PC-3 (cell line): ENCODE data around the gene HIF1AN. TPM values are rescaled to one million over a fixed set of nuclear protein-coding genes. Genes with fewer than 3 reads are reported as not detected.

ENCODE experiments used
- ATAC-seq: fragments of 200-7000 bp; cut with Tn5 transposase; 2 replicates; pipeline ENCODE4 v1.9.1; 2020; ENCODE audit warnings: mild to moderate bottlenecking, moderate library complexity
- BruUV-seq: library from RNA; stranded (reverse); fragments of 400-500 nt; replicated peaks from 2 replicates; lab custom pipeline; 2021; lab: Mats Ljungman, UMichigan
- CTCF ChIA-PET: fragments of 300-600 bp; sonication (Branson Sonifier 250); formaldehyde crosslinking; loops from one replicate; lab custom pipeline; 2022; ENCODE audit warnings: antibody characterized with exemption; lab: Charles Lee
- POLR2A ChIA-PET: fragments of 300-600 bp; sonication (Branson Sonifier 250); formaldehyde crosslinking; loops from one replicate; lab custom pipeline; 2022; ENCODE audit warnings: antibody characterized with exemption; ENCODE audit not compliant: unreplicated experiment; lab: Charles Lee
- DNase-seq: peaks from one replicate; pipeline ENCODE4 v3.0.0-alpha.2; 2015
- H2AFZ ChIP-seq: fragments of 300-600 bp; sonication (generic); 2 replicates; pipeline ENCODE4 v1.6.0; 2016; ENCODE audit warnings: antibody characterized with exemption, low read length
- H3F3A ChIP-seq: fragments of 300-600 bp; sonication (generic); one replicate; pipeline ENCODE4 v1.6.0; 2017; ENCODE audit warnings: antibody characterized with exemption, low read length, control low read depth, mild to moderate bottlenecking; ENCODE audit not compliant: unreplicated experiment
- H3K27ac ChIP-seq: fragments of 300-600 bp; sonication (generic); 2 replicates; pipeline ENCODE4 v1.5.1; 2016; ENCODE audit warnings: mild to moderate bottlenecking, low read length
- H3K27me3 ChIP-seq: fragments of 300-600 bp; sonication (generic); 2 replicates; pipeline ENCODE4 v1.6.1; 2016; ENCODE audit warnings: low read length, mixed read lengths
- H3K36me3 ChIP-seq: fragments of 300-600 bp; sonication (generic); 2 replicates; pipeline ENCODE4 v1.6.1; 2016; ENCODE audit warnings: low read depth, mixed run types, low read length, mixed read lengths
- H3K4me1 ChIP-seq: fragments of 300-600 bp; sonication (generic); 2 replicates; pipeline ENCODE4 v1.5.1; 2016; ENCODE audit warnings: low read length; ENCODE audit not compliant: insufficient read depth
- H3K4me2 ChIP-seq: fragments of 300-600 bp; sonication (generic); 2 replicates; pipeline ENCODE4 v1.6.0; 2016; ENCODE audit warnings: low read length
- H3K4me3 ChIP-seq: fragments of 300-600 bp; sonication (generic); 2 replicates; pipeline ENCODE4 v1.5.1; 2016; ENCODE audit warnings: mild to moderate bottlenecking, low read length, mixed read lengths
- H3K79me2 ChIP-seq: fragments of 300-600 bp; sonication (generic); 2 replicates; pipeline ENCODE4 v1.6.1; 2017; ENCODE audit warnings: low read length, mixed read lengths
- H3K9ac ChIP-seq: fragments of 300-600 bp; sonication (generic); 2 replicates; pipeline ENCODE4 v1.6.0; 2016; ENCODE audit warnings: mild to moderate bottlenecking, low read length
- H3K9me2 ChIP-seq: fragments of 300-600 bp; sonication (generic); replicated peaks from 2 replicates; pipeline ENCODE4 v1.6.1; 2016; ENCODE audit warnings: mixed run types, low read length, mixed read lengths
- H3K9me3 ChIP-seq: fragments of 300-600 bp; sonication (generic); 2 replicates; pipeline ENCODE4 v1.6.1; 2016; ENCODE audit warnings: low read length, mixed read lengths
- H4K20me1 ChIP-seq: fragments of 300-600 bp; sonication (generic); 2 replicates; pipeline ENCODE4 v1.6.1; 2016; ENCODE audit warnings: low read length, mixed read lengths
- EZH2 ChIP-seq: fragments of 300-600 bp; sonication (generic); IDR thresholded peaks from one replicate; pipeline ENCODE4 v1.6.1; 2017; ENCODE audit warnings: antibody characterized with exemption, mild to moderate bottlenecking, low read length; ENCODE audit not compliant: unreplicated experiment
- EZH2phosphoT487 ChIP-seq: fragments of 300-600 bp; sonication (generic); IDR thresholded peaks from 2 replicates; pipeline ENCODE4 v1.6.1; 2018; ENCODE audit warnings: mild to moderate bottlenecking, antibody characterized with exemption, low read length, borderline replicate concordance
- intact Hi-C: fragments of 100-400 bp; cut with micrococcal nuclease; formaldehyde crosslinking; loops from 2 replicates; pipeline ENCODE4 v1.9.0; 2023
- total RNA-seq: library from RNA; depleted of rRNA; stranded (reverse); fragments of >200 nt; gene quantifications from 2 replicates; pipeline ENCODE4 v1.2.3, GENCODE V29; 2014
- TF ChIP-seq, protein P1 (sequence below): fragments of 300-600 bp; sonication (generic); conservative IDR thresholded peaks from 2 replicates; pipeline ENCODE4 v1.5.1; 2017; ENCODE audit warnings: antibody characterized with exemption, low read depth, mild to moderate bottlenecking, low read length

The HIF1AN gene
- total RNA-seq, 1 experiment from 2014 or later, result 4.5 TPM

DNA sequence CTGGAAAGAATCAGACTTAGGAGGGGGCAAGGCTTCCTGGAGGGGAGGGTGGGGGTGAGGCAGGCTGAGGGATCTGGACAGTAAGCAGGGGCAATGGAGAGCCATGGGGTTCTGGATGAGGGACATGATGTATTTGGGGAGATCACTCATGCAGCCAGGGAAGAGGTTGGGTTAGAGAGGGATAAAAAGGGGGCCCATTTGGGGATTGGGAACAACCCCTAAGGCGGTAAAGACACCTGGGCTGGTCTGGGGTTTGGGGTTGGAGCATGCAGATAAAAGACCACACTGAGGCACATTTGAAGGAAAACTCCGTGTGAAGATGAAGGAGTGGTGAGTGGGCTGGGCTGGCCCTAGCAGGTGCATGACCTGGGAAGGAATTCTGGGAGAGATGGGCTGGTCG lies 30.8 kb downstream of the HIF1AN start:
- H3K9ac ChIP-seq, result no peak overlapping the region
- H3K9me2 ChIP-seq, result no peaks in the 10 kb centered on the region
- POLR2A ChIA-PET, result no interaction called here
- no TSS peak for BruUV-seq
- no peak overlapping the region for H3K4me2 ChIP-seq
- TF ChIP-seq EZH2, result no peak
- TF ChIP-seq, protein P1, sequence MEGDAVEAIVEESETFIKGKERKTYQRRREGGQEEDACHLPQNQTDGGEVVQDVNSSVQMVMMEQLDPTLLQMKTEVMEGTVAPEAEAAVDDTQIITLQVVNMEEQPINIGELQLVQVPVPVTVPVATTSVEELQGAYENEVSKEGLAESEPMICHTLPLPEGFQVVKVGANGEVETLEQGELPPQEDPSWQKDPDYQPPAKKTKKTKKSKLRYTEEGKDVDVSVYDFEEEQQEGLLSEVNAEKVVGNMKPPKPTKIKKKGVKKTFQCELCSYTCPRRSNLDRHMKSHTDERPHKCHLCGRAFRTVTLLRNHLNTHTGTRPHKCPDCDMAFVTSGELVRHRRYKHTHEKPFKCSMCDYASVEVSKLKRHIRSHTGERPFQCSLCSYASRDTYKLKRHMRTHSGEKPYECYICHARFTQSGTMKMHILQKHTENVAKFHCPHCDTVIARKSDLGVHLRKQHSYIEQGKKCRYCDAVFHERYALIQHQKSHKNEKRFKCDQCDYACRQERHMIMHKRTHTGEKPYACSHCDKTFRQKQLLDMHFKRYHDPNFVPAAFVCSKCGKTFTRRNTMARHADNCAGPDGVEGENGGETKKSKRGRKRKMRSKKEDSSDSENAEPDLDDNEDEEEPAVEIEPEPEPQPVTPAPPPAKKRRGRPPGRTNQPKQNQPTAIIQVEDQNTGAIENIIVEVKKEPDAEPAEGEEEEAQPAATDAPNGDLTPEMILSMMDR, result no peak
- TF ChIP-seq EZH2phosphoT487, result no peak
- intact Hi-C loops, result loop anchor here (10.0 kb wide), 1 partner anchor 308 kb away; no protein-coding TSS in a partner anchor
- no peaks in the 10 kb centered on the region for H3K36me3 ChIP-seq
- H3F3A ChIP-seq, result no peaks in the 10 kb centered on the region
- H3K27me3 ChIP-seq, result no peaks in the 10 kb centered on the region
- DNase-seq (no peak), ATAC-seq (no peak)
- H3K9me3 ChIP-seq, result no peaks in the 10 kb centered on the region
- CTCF ChIA-PET, result no interaction called here
- H4K20me1 ChIP-seq, result no peaks in the 10 kb centered on the region
- no peaks in the 10 kb centered on the region for H3K4me1 ChIP-seq
- no peak overlapping the region for H3K4me3 ChIP-seq
- H3K27ac ChIP-seq, result no peak overlapping the region
- H3K79me2 ChIP-seq, result no peaks in the 10 kb centered on the region
- no peak overlapping the region for H2AFZ ChIP-seq

- Histone ChIP-seq H3K4me3 (no peak overlapping the region), H3K27ac (no peak overlapping the region), H3K4me1 (no peaks in the 10 kb centered on the region), H3K4me2 (no peak overlapping the region), H3K27me3 (no peaks in the 10 kb centered on the region), H2AFZ (no peak overlapping the region), H4K20me1 (no peaks in the 10 kb centered on the region), H3K9ac (no peak overlapping the region), H3K79me2 (no peaks in the 10 kb centered on the region), H3K9me3 (no peaks in the 10 kb centered on the region), H3K36me3 (no peaks in the 10 kb centered on the region), H3K9me2 (no peaks in the 10 kb centered on the region), H3F3A (no peaks in the 10 kb centered on the region)
- ChIA-PET POLR2A (interaction anchor here (0.8 kb wide), 1 partner anchor 32 kb away, joined by 6 read pairs; no protein-coding TSS in a partner anchor), CTCF (no interaction called here)
- DNase-seq (no peak), ATAC-seq (no peak)
- no TSS peak for BruUV-seq
- intact Hi-C loops, result loop anchor here (10.0 kb wide), 1 partner anchor 308 kb away; no protein-coding TSS in a partner anchor
- TF ChIP-seq, protein P1, result no peak
- TF ChIP-seq EZH2phosphoT487, result no peak
- no peak for TF ChIP-seq EZH2
Measured at GRCh38 chr10:100567249-100567648, 31.5 kb downstream of the HIF1AN start.

DNA sequence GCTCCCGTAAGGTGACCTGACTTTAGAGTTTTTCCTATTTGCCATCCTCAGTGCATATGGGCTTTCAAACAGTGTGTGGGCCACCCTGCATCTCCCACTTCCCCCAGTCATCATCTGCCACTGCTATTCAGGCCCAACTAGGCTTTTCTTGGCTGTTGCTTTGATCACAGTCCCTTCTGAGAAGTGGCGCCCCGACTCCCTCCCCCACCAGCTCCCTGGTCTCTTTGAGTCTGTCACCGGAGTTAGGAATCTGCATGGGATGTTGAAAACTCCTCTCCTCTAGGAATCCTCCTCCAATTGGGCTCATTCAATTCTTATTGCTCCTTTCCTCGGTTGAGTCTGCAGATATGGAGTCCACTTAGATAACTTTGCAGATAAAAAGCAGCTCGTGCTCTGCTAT lies 32.1 kb downstream of the HIF1AN start:
- ATAC-seq, result no peak
- no peaks in the 10 kb centered on the region for H4K20me1 ChIP-seq
- no peaks in the 10 kb centered on the region for H3K9me3 ChIP-seq
- H3K9ac ChIP-seq, result no peak overlapping the region
- H3K4me3 ChIP-seq, result no peak overlapping the region
- no peak for TF ChIP-seq EZH2phosphoT487
- TF ChIP-seq, protein P1, result no peak
- TF ChIP-seq EZH2, result no peak
- POLR2A ChIA-PET, result interaction anchor here (0.8 kb wide), 1 partner anchor 32 kb away, joined by 6 read pairs; no protein-coding TSS in a partner anchor
- no peaks in the 10 kb centered on the region for H3F3A ChIP-seq
- H3K36me3 ChIP-seq, result no peaks in the 10 kb centered on the region
- H3K27ac ChIP-seq, result no peak overlapping the region
- intact Hi-C loops, result loop anchor here (10.0 kb wide), 1 partner anchor 307 kb away; no protein-coding TSS in a partner anchor
- H3K79me2 ChIP-seq, result no peaks in the 10 kb centered on the region
- CTCF ChIA-PET, result no interaction called here
- H2AFZ ChIP-seq, result no peak overlapping the region
- DNase-seq, result no peak
- H3K27me3 ChIP-seq, result no peaks in the 10 kb centered on the region
- no peak overlapping the region for H3K4me2 ChIP-seq
- H3K9me2 ChIP-seq, result no peaks in the 10 kb centered on the region
- no TSS peak for BruUV-seq
- no peaks in the 10 kb centered on the region for H3K4me1 ChIP-seq
